A549 (cell line): ENCODE data around the gene TGFBR3L.

ENCODE experiments used
- BCL3 ChIP-seq: fragments of >200 bp; sonication (Bioruptor Twin); formaldehyde crosslinking; IDR thresholded peaks from 3 replicates; pipeline ENCODE4 v1.6.1; 2016
- CTCF ChIP-seq: fragments of >200 bp; sonication (Bioruptor Twin); formaldehyde crosslinking; IDR thresholded peaks from 3 replicates; pipeline ENCODE4 v1.5.1; 2016
- HMGXB4 ChIP-seq: fragments of 250-450 bp; sonication (Bioruptor Pico); IDR thresholded peaks from 2 replicates; pipeline ENCODE4 v1.5.0; 2021; ENCODE audit warnings: mild to moderate bottlenecking, moderate library complexity, borderline replicate concordance
- HOXB5 ChIP-seq: fragments of 250-450 bp; sonication (Bioruptor Pico); IDR thresholded peaks from 2 replicates; pipeline ENCODE4 v1.5.0; 2020; ENCODE audit warnings: mild to moderate bottlenecking, moderate library complexity
- MYC ChIP-seq: IDR thresholded peaks from 2 replicates; pipeline ENCODE4 v1.6.1; 2012; ENCODE audit warnings: mild to moderate bottlenecking, inconsistent platforms, low read length, improper control_type of control experiment, borderline replicate concordance
- POLR2A ChIP-seq: IDR thresholded peaks from 2 replicates; pipeline ENCODE4 v1.6.1; 2012; ENCODE audit warnings: mild to moderate bottlenecking, low read length
- RCOR1 ChIP-seq: fragments of 150-350 bp; IDR thresholded peaks from 2 replicates; pipeline ENCODE4 v1.6.1; 2014; ENCODE audit warnings: antibody characterized with exemption, low read length, low read depth
- SREBF2 ChIP-seq: fragments of 450-650 bp; IDR thresholded peaks from 2 replicates; pipeline ENCODE4 v1.6.1; 2014; ENCODE audit warnings: mild to moderate bottlenecking, moderate library complexity

GRCh38 chr19:7926021-7926726 is 11.5 kb downstream of the TGFBR3L start, which contains the start of gene CTXN1:
- no peak for TF ChIP-seq HMGXB4 (CRISPR knock-in tag)
- no peak for TF ChIP-seq POLR2A
- no peak for TF ChIP-seq SREBF2
- no peak for TF ChIP-seq RCOR1
- no peak for TF ChIP-seq CTCF
- no peak for TF ChIP-seq MYC
- TF ChIP-seq BCL3 = no peak
- no peak for TF ChIP-seq HOXB5 (CRISPR knock-in tag)
